HG03378 (cell line): Measurements from ENCODE around the gene UNC50.
"Not testable (repeated sequence)": the region's sequence is repeated elsewhere in the genome, so short reads cannot be mapped to it uniquely, and the experiment has no call there.

Experiments
- ATAC-seq: cut with Tn5 transposase; IDR thresholded peaks from one replicate; pipeline ENCODE4 v1.9.1; 2021; ENCODE audit warnings: mild to moderate bottlenecking, moderate library complexity; ENCODE audit not compliant: unreplicated experiment

UNC50 gene

GRCh38 chr2:98607741-98608115, 661 bp upstream of the UNC50 start:
- ATAC-seq, result no peak

DNA sequence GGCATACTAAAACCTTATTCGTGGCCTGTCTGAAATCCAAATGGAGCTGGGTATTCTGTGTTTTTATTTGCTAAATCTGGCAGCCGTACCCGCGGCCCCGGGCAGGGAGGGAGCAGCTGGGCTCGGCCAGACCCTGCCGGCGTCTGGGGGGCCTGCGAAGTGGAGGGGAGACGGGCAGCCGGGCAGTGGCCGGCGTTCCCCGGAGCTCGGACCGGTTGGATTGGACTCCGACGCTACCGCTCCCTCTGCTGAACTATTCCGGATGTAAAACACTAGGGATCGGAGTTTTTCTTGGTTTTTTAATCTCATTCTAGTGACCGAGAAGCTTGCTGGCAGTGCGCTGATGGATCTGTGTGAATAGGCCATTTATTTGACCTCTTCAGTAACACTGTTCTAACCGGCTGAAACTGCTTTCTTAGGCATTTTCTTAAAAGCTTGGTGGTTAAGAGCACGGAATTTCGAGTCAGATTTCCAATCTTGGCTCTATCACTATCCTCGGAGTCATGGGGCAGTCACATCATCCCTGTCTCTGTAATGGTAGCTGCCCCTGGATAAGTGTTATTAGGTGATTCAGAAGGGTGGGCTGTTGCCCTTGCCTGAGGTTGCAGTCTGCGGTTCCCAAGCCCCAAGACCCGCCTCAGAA, 694 bp downstream of the UNC50 start:
- no peak for ATAC-seq

DNA sequence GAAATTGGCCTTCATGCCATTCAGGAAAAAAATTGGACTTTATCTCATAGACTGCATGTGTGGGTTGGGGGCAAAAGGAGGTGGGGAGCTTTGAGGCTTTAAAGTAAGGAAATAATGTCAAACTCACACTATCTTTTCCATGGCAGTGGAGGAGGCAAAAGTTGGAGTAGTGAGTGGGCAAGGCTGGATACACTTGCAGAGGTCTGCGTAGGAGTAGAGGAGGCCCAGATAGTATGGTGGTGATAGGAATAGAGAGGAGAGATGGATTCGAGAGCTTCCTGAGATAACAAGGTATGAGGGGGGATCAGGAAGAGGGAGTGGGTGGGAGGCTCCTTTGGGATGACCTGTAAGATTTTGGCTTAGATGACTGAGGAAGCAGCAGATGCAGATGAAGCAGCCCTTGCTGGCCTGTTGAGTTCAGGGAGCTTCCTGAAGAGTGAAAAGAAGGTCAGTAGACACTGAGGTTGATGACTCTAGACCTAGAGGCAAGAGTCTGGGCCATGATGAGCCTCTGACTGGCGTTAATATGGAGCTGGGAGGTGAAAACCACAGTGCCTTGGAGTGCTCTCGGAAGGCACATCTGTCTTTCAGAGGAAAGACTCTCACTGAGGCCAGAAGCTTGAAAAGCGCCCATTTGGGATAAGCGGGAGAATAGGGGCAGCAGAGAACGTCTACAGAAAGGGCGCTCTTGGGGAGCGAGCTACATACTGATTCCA, 5.8 kb downstream of the UNC50 start:
- no peak for ATAC-seq

GRCh38 chr2:98615481-98615880, 7.1 kb downstream of the UNC50 start:
- ATAC-seq, result no peak

- no peak for ATAC-seq
These were observed 8.8 kb downstream of the UNC50 start for GRCh38 chr2:98617149-98617548.

DNA sequence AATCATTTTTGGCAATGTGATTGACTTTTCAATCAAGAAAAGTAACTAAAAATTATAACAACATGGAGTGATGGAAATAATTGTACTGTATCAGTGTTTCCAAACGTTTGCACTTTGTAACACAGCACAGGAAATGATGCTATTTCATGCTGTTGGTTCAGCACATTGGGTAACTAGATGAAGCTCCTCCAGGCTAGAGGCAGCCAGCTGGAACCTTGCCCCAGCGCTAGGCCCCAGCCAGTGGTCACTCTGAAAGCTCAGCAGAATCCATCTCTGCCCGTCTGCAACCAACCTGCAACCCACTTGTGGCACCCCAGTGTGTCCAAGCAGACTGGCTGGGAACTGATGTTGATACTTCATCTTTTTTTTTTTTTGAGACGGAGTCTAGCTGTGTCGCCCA, 15.3 kb downstream of the UNC50 start:
- ATAC-seq, result no peak

DNA sequence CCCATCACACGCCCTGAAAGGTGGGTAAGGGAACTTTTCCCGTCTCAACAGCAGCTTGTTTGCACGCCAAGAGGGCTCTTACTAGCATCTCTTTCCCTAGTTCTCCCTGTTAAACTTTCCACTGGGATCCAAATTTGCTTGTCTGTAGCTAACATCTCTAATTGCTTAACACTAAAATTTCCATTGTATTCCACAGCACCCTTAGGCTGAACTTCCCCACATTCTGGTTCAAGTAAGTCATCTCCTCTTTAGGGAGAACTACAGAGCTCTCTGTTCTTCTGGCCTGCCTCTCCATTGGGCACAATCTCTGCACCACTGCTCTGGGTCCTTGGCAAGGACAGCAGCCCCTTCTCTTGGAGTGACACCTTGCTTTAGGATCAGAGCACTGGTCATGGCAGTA, 24.0 kb downstream of the UNC50 start:
- ATAC-seq, result no peak

GRCh38 chr2:98634406-98635092, 26.2 kb downstream of the UNC50 start:
- no peak for ATAC-seq

DNA sequence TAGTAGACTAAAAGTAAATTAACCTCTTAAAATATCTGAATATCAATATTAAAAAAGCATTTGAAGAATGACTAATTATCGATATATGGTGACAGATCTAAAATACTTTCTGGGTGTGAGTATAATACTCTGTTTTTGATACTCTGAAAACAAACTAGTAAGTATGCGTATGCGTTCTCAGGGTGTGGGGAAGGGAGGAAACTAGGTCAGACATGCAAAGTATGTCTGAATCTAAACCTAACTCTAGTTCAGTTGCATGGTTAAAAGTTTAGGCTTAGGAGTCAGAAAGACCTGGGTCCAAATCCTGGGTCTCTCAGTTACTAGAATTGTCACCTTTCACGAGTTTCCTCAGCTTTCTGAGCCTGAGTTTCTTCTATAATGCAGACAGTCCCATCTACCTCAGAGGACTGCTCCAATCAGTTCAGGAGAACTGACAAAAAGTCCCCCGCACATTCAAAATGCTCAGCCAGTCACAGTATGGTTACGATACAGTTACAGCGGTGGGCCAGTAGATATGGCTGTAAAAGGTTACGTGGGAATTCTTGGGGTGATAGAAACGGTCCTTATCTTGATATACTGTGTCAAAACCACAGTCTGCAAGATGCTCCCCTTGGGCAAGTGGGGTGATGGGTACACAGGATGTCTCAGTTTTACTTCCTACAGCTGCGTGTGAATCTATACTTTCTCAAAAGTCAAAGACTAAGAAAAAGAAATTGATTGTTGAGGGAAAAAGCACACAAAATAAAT, 29.2 kb downstream of the UNC50 start:
- peak; percentile 82 for ATAC-seq

- no peak for ATAC-seq
These were observed 35.2 kb downstream of the UNC50 start for GRCh38 chr2:98643496-98644100.

- ATAC-seq, result no peak
These were observed 39.2 kb downstream of the UNC50 start for GRCh38 chr2:98647636-98648035.

GRCh38 chr2:98648451-98648850, 40.1 kb downstream of the UNC50 start:
- no peak for ATAC-seq

DNA sequence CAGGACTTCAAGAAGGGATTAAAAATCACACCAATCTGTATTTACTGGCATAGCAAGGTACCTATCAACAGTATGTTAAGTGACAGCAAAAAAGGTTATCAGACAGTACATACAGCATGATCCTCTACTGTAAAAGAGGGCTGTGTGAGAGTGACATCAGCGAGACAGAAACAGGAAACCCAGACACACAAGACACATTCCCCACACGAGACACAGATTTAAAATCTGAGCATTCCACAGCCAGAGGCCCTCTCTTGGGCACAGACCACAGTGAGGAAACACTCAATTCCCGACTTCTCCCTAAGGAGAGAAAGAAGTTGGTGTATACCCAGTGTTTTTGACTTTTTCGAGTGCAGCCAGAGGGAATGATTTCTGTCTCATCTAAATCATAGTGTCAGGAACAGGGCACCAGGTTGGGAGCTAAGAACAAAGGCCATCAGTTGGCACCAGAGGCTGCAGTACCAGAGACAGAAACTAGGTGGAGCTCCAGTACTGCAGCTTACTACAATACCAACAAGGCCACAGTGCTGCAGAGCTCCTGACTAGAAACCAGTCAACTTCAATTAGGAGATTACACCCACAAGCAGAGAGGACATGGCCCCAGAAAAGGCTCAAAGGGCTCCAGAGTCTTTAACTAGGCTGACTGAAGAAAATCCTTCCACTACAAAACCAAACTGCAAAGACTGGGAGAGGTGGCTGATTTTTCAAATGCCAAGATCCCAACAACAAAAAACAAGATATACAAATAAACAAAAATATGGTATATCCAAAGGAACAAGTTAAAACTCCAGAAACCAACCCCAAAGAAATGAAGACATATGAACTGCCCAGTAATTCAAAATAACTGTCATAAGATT, 41.0 kb downstream of the UNC50 start:
- ATAC-seq, result peak; percentile 53

GRCh38 chr2:98649992-98650375, 41.6 kb downstream of the UNC50 start:
- ATAC-seq, result no peak

DNA sequence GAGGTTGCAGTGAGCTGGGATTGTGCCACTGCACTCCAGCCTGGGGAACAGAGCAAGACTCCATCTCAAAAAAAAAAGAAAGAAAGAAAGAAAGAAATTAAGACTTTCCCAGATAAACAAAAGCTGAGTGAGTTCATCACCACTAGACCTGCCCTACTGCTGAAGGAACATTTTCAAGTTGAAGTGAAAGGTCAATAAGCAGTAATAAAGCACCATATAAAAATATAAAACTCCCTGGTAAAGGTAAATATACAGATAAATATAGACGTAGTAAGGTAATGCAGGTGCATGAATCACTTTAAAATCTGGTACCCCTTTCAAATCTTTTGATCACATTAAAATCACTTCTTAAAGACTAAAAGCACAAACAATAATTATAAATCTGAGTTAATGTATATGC, 42.6 kb downstream of the UNC50 start:
- ATAC-seq, result no peak

DNA sequence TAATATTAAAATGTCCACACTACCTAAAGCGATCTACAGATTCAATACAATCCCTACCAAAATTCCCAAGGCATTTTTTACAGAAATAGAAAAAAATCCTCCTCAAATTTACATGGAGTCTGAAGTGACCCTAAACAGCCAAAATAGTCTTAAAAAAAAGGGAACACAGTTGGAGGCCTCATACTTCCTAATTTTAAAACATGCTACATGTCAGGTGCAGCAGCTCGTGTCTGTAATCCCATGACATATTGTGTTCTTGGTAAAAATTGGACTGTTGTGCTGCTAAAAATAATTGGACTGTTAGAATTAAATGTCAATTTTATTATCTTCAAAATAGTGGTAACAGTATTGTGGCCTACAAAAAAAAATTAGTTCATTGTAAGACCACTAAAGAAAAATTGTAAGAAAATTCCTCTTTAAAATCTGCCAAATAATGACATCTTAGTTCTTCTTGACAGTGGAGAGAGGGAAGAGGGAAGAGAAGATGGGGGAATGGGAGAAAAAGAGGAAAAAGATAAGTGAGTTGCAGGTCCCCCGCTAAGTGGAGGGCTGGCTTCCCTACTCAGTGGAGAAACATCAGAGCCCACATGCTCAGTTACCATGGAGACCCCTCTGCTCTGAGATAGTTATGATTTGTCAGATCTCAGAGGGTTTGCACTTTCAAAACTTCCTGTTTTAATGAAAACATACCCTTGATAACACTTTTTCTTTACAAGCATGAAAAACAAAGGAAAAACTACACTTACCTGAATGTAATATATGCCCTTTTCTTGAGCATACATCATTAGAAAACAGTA, 46.5 kb downstream of the UNC50 start:
- ATAC-seq, result no peak

- ATAC-seq, result no peak
These were observed 48.4 kb downstream of the UNC50 start for GRCh38 chr2:98656800-98657199.

DNA sequence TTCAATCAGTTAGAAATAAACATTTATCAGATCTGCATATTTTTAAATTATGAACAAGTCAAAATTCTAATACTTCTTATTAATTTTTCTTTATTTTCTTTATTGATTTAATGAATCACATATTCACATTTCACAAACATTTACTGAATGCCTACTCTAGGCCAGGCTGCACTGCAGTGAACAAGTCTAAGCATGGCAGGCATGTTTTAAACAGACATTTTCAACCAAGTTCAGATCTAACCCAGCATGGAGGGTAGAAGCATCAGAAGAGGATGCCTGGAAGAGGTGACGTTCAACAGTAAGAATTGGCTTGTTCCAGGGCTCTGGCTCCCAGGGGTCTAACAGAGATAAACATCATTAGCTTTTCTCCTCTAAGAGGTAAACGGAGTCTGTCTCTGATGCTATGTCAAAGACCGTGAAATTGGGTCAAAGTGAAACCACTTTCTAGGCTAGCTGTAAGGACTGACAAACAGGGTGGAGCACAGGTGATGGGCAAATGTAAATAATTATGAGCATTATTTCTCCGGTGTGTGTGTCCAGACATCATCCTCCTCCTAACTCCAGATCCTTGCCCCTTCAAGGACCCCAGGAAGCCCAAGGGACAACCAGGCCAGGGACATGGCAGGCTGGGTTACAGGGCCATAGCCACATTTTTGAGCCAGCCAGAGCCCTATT, 50.6 kb downstream of the UNC50 start:
- no peak for ATAC-seq

DNA sequence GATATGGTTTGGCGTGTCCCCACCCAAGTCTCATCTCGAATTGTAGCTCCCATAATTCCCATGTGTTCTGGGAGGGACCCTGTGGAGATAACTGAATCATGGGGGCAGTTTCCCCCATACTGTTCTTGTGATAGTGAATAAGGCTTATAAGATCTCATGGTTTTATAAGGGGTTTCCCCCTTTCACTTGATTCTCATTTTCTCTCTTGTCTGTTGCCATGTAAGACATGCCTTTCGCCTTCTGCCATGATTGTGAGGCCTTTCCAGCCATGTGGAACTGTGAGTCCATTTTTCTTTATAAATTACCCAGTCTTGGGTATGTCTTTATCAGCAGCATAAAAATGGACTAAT, 51.1 kb downstream of the UNC50 start:
- not testable (repeated sequence) for ATAC-seq
